GM18498 (cell line): ENCODE data around the gene ITGA7.

Source experiments
- ATAC-seq: cut with Tn5 transposase; IDR thresholded peaks from one replicate; pipeline ENCODE4 v1.9.1; 2021; ENCODE audit warnings: mild to moderate bottlenecking, moderate library complexity; ENCODE audit not compliant: unreplicated experiment

ITGA7 gene, protein sequence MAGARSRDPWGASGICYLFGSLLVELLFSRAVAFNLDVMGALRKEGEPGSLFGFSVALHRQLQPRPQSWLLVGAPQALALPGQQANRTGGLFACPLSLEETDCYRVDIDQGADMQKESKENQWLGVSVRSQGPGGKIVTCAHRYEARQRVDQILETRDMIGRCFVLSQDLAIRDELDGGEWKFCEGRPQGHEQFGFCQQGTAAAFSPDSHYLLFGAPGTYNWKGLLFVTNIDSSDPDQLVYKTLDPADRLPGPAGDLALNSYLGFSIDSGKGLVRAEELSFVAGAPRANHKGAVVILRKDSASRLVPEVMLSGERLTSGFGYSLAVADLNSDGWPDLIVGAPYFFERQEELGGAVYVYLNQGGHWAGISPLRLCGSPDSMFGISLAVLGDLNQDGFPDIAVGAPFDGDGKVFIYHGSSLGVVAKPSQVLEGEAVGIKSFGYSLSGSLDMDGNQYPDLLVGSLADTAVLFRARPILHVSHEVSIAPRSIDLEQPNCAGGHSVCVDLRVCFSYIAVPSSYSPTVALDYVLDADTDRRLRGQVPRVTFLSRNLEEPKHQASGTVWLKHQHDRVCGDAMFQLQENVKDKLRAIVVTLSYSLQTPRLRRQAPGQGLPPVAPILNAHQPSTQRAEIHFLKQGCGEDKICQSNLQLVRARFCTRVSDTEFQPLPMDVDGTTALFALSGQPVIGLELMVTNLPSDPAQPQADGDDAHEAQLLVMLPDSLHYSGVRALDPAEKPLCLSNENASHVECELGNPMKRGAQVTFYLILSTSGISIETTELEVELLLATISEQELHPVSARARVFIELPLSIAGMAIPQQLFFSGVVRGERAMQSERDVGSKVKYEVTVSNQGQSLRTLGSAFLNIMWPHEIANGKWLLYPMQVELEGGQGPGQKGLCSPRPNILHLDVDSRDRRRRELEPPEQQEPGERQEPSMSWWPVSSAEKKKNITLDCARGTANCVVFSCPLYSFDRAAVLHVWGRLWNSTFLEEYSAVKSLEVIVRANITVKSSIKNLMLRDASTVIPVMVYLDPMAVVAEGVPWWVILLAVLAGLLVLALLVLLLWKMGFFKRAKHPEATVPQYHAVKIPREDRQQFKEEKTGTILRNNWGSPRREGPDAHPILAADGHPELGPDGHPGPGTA

GRCh38 chr12:55707841-55708694 lies at the start of gene ITGA7:
Gene ITGA7, minus strand, starts transcription at chr12:55707904. Its CDS starts 222 bp downstream, at chr12:55707682.
- ATAC-seq = peak; percentile 65

GRCh38 chr12:55755246-55755645 lies 47.5 kb upstream of the ITGA7 start:
- no peak for ATAC-seq

DNA sequence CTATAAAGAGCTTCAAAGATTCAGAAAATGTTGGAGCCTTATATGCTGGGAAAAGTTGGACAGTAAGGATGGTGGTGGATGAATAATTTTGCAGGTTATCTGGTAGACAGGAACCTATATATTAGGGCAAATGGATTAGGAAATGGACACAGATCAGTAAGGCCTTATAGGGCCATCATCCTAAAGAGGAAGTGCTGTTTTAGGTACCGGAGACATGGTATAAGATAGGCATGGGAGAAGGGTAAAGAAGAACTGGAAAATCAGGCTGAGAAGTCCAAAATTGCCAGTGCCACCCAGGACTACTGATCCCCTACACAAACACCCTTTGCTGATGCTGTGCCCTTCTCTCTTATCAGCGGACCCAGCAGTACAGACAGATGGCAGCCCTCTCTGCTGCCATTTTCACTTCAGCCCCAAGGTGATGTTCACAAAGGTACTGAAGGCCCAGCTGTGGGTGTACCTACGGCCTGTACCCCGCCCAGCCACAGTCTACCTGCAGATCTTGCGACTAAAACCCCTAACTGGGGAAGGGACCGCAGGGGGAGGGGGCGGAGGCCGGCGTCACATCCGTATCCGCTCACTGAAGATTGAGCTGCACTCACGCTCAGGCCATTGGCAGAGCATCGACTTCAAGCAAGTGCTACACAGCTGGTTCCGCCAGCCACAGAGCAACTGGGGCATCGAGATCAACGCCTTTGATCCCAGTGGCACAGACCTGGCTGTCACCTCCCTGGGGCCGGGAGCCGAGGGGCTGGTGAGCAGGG lies 40.7 kb upstream of the ITGA7 start:
- no peak for ATAC-seq

GRCh38 chr12:55746913-55747231 lies 39.2 kb upstream of the ITGA7 start:
- ATAC-seq = no peak

- no peak for ATAC-seq
These were observed 38.6 kb upstream of the ITGA7 start for GRCh38 chr12:55746174-55746912.

GRCh38 chr12:55745361-55746173 lies 37.9 kb upstream of the ITGA7 start:
- no peak for ATAC-seq

DNA sequence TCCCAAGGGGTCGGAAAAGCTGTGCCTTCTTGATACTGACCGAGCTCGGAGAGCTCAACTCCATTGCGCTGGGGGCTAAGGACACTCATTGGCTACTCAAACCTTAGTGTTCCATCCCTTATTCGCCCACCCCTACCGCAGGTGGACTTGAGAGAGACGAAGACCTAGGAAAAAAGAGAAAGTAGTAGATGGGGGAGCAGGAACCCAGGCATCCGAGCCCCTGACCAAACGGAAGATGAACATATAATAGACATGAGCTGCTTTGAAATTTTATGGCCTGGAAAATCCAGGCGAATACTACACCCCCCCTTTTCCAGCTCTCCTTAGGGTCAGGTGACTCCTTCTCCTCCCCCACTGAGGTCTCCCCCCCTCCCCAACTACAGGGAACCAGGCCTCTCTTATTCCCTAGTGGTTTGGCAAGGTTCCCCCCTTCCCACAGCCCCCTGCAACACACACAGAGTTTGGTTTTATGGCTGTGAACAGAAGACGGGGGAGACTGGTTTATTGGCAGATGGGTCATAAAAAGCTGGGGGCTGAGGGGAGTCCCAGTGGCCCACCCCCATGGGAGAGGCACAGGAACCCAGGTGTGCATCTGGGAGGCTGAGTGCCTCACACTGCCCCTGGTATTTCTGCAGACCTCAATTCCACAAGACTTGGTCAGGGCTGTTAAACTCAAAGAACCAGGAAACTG lies 36.8 kb upstream of the ITGA7 start:
- ATAC-seq = no peak

DNA sequence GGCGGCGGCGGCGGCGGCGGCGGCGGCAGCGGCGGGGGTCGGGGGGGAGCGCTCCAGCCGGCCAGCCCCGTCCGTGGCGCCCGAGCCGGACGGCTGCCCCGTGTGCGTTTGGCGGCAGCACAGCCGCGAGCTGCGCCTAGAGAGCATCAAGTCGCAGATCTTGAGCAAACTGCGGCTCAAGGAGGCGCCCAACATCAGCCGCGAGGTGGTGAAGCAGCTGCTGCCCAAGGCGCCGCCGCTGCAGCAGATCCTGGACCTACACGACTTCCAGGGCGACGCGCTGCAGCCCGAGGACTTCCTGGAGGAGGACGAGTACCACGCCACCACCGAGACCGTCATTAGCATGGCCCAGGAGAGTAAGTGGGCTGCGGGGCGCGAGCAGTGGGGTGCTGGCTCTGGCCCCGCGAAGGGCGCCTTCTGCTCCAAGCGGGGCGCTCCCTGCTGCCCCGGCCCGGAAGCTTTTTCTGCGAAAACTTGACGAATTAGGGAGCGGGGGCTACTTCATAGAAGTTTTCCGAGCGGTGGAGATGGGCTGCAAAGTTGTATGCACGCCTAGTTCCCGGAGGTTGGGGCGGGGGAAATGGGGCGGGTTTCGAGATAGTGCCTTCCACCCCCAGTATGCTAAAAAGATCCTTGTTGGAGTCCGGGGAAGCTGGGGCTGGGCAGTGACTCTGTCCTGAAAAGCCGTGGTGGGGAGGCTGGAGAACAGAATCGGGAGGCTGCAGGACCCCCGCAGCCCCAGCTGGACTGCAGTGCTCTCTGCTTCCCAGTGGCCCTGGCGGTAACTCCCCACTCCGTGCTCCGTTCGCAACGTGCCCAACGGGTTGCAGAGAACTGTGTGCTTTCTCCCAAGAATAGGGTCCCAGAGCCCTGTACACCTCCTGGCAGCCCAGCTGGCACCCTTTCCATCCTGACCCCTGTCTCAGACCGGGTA lies 36.0 kb upstream of the ITGA7 start:
- peak; percentile 52 for ATAC-seq

DNA sequence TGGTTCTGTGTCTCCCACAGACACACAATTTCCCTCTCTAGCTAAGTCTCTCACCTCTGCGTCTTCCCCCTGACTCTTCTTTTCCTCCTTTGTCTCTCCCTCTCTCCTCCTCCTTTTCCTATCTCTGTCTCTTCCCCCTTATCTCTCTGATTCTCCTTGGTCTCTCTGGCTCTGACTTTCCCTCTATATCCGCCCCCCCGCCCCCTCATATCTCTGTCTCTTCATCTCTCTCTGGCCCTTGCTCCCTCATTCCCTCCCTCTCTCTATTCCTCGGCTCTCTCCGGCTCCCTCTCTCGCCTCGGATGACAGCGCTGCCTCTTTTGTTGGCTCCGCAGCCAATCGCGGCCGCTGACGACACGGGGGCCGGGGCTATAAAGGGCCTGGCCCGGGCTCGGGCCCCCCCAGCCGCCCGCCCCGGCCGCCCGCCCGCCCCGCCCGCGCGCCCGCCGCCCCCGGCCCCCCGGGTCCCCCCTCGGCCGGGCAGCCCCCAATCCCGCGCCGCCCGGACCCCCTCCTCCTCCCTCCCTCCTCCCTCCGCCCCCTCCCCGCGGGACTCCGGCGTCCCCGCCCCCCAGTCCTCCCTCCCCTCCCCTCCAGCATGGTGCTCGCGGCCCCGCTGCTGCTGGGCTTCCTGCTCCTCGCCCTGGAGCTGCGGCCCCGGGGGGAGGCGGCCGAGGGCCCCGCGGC lies 35.2 kb upstream of the ITGA7 start, which contains the start of gene GDF11:
Gene GDF11 (plus strand): TSS at position 404 of the 687 bp plus-strand sequence. CDS start 195 bp downstream, at position 599.
- peak; percentile 38 for ATAC-seq

- no peak for ATAC-seq
These were observed 34.4 kb upstream of the ITGA7 start for GRCh38 chr12:55741931-55742680.

- no peak for ATAC-seq
These were observed 31.3 kb upstream of the ITGA7 start for GRCh38 chr12:55739025-55739378.

DNA sequence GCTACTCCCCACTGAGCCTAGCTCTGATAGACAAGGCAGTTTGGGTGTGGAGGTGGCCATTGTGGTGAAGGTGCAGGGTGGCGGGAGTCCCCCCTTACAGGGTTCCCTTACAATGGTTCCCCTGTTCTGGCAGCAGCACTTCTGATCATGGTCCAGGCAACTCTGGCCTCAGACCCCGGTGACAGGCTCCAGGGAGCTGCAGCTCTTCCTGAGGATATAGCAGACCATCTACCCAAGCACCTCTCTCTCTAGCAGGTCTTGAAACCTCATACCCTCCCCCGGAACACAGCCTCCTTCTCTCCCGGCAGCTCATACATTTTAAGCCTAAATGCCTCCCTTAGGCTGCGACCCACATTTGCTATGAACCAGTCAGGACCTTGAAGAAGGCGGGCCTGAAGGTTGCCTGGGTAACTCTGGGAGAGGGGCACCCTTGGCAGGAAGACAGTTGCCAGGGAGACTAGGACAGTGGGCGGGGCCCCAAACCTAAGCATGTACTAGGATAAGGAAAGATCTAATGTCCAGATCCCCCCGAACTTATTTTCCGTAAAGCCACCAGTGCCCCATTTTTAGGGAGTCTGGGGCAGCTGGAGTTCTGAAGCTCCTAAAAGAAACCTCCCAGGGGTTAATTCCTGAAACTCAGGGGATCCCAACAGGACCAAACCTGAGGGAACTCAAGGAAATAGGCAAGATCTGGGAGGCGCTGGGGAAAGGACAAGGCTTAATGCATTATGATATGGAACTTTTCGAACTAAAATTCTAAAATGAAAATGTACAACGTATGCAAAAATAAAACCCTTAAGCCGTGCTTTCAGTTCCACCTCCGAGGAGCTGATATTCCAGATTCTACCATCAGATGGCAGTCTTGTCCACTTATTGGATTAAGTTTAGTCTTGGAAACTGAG lies 30.7 kb upstream of the ITGA7 start:
- peak; percentile 84 for ATAC-seq

- ATAC-seq = no peak
These were observed 29.9 kb upstream of the ITGA7 start for GRCh38 chr12:55737581-55738122.
